Calu3 (cell line): ENCODE data around the gene HBE1. TPM values are rescaled to one million over a fixed set of nuclear protein-coding genes. Genes with fewer than 3 reads are reported as not detected.

ENCODE experiments used
- BruUV-seq: library from RNA; stranded (reverse); fragments of 400-500 nt; replicated peaks from 2 replicates; lab custom pipeline; 2021; lab: Mats Ljungman, UMichigan
- CTCF ChIA-PET: fragments of 300-600 bp; sonication (Branson Sonifier 250); formaldehyde crosslinking; loops from one replicate; lab custom pipeline; 2022; ENCODE audit warnings: antibody characterized with exemption; lab: Charles Lee
- DNase-seq: peaks from one replicate; pipeline ENCODE4 v3.0.0; 2022
- H3K27ac Mint-ChIP-seq: one replicate; pipeline ENCODE4 v1.8.0; 2022; ENCODE audit warnings: mixed read lengths; ENCODE audit not compliant: unreplicated experiment
- H3K27me3 Mint-ChIP-seq: one replicate; pipeline ENCODE4 v1.8.0; 2022; ENCODE audit warnings: mixed read lengths; ENCODE audit not compliant: unreplicated experiment
- H3K36me3 Mint-ChIP-seq: one replicate; pipeline ENCODE4 v1.8.0; 2022; ENCODE audit warnings: mild to moderate bottlenecking, moderate library complexity, mixed read lengths; ENCODE audit not compliant: insufficient read depth, unreplicated experiment
- H3K4me1 Mint-ChIP-seq: one replicate; pipeline ENCODE4 v1.8.0; 2022; ENCODE audit warnings: mild to moderate bottlenecking, low read depth, mixed read lengths; ENCODE audit not compliant: unreplicated experiment
- H3K4me3 Mint-ChIP-seq: one replicate; pipeline ENCODE4 v1.8.0; 2022; ENCODE audit warnings: mild to moderate bottlenecking, low read depth, moderate library complexity, mixed read lengths; ENCODE audit not compliant: unreplicated experiment
- H3K9me3 Mint-ChIP-seq: one replicate; pipeline ENCODE4 v1.8.0; 2022; ENCODE audit warnings: low read depth, mixed read lengths; ENCODE audit not compliant: unreplicated experiment
- CTCF ChIP-seq: fragments of 200-600 bp; IDR thresholded peaks from one replicate; pipeline ENCODE4 v1.8.0; 2022; ENCODE audit warnings: antibody characterized with exemption; ENCODE audit not compliant: unreplicated experiment
- intact Hi-C: fragments of 100-400 bp; cut with micrococcal nuclease; formaldehyde crosslinking; loops from one replicate; pipeline ENCODE4 v1.10.0; 2022; ENCODE audit not compliant: unreplicated experiment
- total RNA-seq: library from RNA; stranded (reverse); gene quantifications from 2 replicates; pipeline ENCODE4 v1.2.3, GENCODE V29; 2022

Gene HBE1
- total RNA-seq, 1 experiment from 2014 or later = not detected

GRCh38 chr11:5267033-5267563 is 2.6 kb downstream of the HBE1 start:
- no peak for DNase-seq
- CTCF ChIA-PET = no interaction called here
- Mint-ChIP-seq H3K9me3 (no peaks in the 10 kb centered on the region), H3K27ac (no peak overlapping the region), H3K4me3 (no peak overlapping the region), H3K27me3 (peaks cover 48% of the 10 kb centered on the region), H3K4me1 (no peaks in the 10 kb centered on the region), H3K36me3 (no peaks in the 10 kb centered on the region)
- no TSS peak for BruUV-seq
- TF ChIP-seq CTCF = no peak
- intact Hi-C loops = no loop called here

- BruUV-seq = no TSS peak
- CTCF ChIA-PET = no interaction called here
- Mint-ChIP-seq H3K9me3 (no peaks in the 10 kb centered on the region), H3K4me3 (no peak overlapping the region), H3K4me1 (no peaks in the 10 kb centered on the region), H3K27me3 (peaks cover 48% of the 10 kb centered on the region), H3K36me3 (no peaks in the 10 kb centered on the region), H3K27ac (no peak overlapping the region)
- TF ChIP-seq CTCF = no peak
- DNase-seq = no peak
- intact Hi-C loops = no loop called here
These were observed 3.1 kb downstream of the HBE1 start for GRCh38 chr11:5266609-5267008.

GRCh38 chr11:5265832-5266231 is 3.9 kb downstream of the HBE1 start:
- TF ChIP-seq CTCF = no peak
- CTCF ChIA-PET = no interaction called here
- Mint-ChIP-seq H3K9me3 (no peaks in the 10 kb centered on the region), H3K36me3 (no peaks in the 10 kb centered on the region), H3K27ac (no peak overlapping the region), H3K4me1 (no peaks in the 10 kb centered on the region), H3K4me3 (no peak overlapping the region), H3K27me3 (peaks cover 48% of the 10 kb centered on the region)
- no peak for DNase-seq
- intact Hi-C loops = no loop called here
- no TSS peak for BruUV-seq

DNA sequence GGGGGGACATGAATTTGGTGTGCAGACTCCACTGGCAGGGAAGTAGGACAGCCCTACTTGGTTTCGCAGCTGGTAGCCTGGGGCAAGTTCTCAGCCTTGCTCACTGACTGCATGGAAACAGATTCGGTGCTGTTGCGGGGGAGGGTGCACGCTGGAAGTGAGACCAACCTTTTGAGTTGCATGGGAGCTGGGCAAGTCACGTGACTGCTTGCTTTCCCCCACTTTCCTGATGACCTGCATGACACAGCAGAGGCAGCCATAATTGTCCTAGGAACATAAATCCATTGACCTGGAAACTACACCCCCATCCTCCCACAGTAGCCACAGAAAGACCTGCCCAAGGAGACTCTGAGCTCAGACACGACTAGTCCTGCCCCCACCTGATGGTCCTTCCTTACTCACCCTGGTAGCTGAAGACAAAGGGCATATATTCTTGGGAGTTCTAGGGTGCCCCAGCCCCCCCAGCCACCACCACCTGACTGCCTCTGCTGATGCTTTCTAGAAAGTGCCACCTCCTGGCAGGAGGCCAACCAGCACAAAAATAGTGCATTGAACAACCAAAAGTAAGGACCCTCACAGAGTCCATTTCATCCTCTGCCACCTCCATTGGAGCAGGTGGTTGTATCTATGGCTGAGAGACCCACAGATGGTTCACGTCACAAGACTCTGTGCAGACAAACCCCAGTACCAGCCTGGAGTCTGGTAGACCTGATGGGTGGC is 11.0 kb downstream of the HBE1 start:
- H3K27me3 Mint-ChIP-seq = no peaks in the 10 kb centered on the region
- intact Hi-C loops = no loop called here
- BruUV-seq = no TSS peak
- TF ChIP-seq CTCF = no peak
- DNase-seq = no peak
- no peak overlapping the region for H3K27ac Mint-ChIP-seq
- no peaks in the 10 kb centered on the region for H3K4me1 Mint-ChIP-seq
- H3K36me3 Mint-ChIP-seq = no peaks in the 10 kb centered on the region
- CTCF ChIA-PET = no interaction called here
- no peak overlapping the region for H3K4me3 Mint-ChIP-seq
- peaks cover 2% of the 10 kb centered on the region for H3K9me3 Mint-ChIP-seq
